ENCODE measurements around the gene BTNL3. TPM values are rescaled to one million over a fixed set of nuclear protein-coding genes. Genes with fewer than 3 reads are reported as not detected.

The BTNL3 gene
- total RNA-seq, 1 experiment from 2014 or later, result not detected

GRCh38 chr5:181054138-181054537 lies 65.5 kb downstream of the BTNL3 start:
- Histone ChIP-seq H3K9me3 (ENCODE audit: low read depth, low read length, poor library complexity, severe bottlenecking) (no peaks in the 10 kb centered on the region), H3K4me1 (ENCODE audit: insufficient read depth, low read length, poor library complexity, severe bottlenecking) (no peaks in the 10 kb centered on the region), H3K27ac (ENCODE audit: low read depth, low read length, poor library complexity, severe bottlenecking) (no peak overlapping the region), H3K36me3 (ENCODE audit: insufficient read depth, low read length, poor library complexity, severe bottlenecking) (no peaks in the 10 kb centered on the region), H3K4me3 (ENCODE audit: low read depth, low read length, poor library complexity, severe bottlenecking) (no peak overlapping the region), H3K27me3 (replicated peaks; ENCODE audit: insufficient read depth, low read depth, low read length, poor library complexity) (peaks cover 97% of the 10 kb centered on the region)
- no TSS peak for BruUV-seq (replicated peaks)
- intact Hi-C loops (cut with micrococcal nuclease; ENCODE audit: unreplicated experiment), result no loop called here
- no peak for DNase-seq (ENCODE audit: low spot score)
- ChIA-PET POLR2A (ENCODE audit: low non-redundant PET) (no interaction called here), CTCF (no interaction called here)
- TF ChIP-seq CTCF (conservative IDR thresholded peaks at IDR 0.05; ENCODE audit: low read depth, low read length), result no peak
- TF ChIP-seq EZH2 (IDR thresholded peaks at IDR 0.05; ENCODE audit: borderline replicate concordance, low read depth, low read length, poor library complexity, severe bottlenecking), result no peak

GRCh38 chr5:181054871-181055459 lies 66.3 kb downstream of the BTNL3 start:
- no peak for DNase-seq (ENCODE audit: low spot score)
- Histone ChIP-seq H3K9me3 (ENCODE audit: low read depth, low read length, poor library complexity, severe bottlenecking) (no peaks in the 10 kb centered on the region), H3K27ac (ENCODE audit: low read depth, low read length, poor library complexity, severe bottlenecking) (no peak overlapping the region), H3K27me3 (replicated peaks; ENCODE audit: insufficient read depth, low read depth, low read length, poor library complexity) (peaks cover 97% of the 10 kb centered on the region), H3K36me3 (ENCODE audit: insufficient read depth, low read length, poor library complexity, severe bottlenecking) (no peaks in the 10 kb centered on the region), H3K4me1 (ENCODE audit: insufficient read depth, low read length, poor library complexity, severe bottlenecking) (no peaks in the 10 kb centered on the region), H3K4me3 (ENCODE audit: low read depth, low read length, poor library complexity, severe bottlenecking) (no peak overlapping the region)
- CTCF ChIA-PET, result no interaction called here
- no TSS peak for BruUV-seq (replicated peaks)
- POLR2A ChIA-PET (ENCODE audit: low non-redundant PET), result no interaction called here
- intact Hi-C loops (cut with micrococcal nuclease; ENCODE audit: unreplicated experiment), result no loop called here
- TF ChIP-seq CTCF (conservative IDR thresholded peaks at IDR 0.05; ENCODE audit: low read depth, low read length), result no peak

Small RNA genes within 50 kb of the gene (microRNA-seq; reads per million reads assigned to microRNA genes)
- gene MIR8089, result not detected

Other genes starting within 250 kb of the BTNL3 start
- not detected in 2 replicates for gene OR2Y1, start 248.8 kb upstream of the BTNL3 start, total RNA-seq (2021)
- gene MGAT1, start 186.0 kb upstream of the BTNL3 start, total RNA-seq (2021), result 48.7 and 49.9 TPM in 2 replicates
- gene ZFP62, start 127.6 kb upstream of the BTNL3 start, total RNA-seq (2021), result 28.2 and 28.7 TPM in 2 replicates
- gene BTNL8, start 89.7 kb upstream of the BTNL3 start, total RNA-seq (2021), result not detected in 2 replicates
- gene BTNL9, start 51.4 kb downstream of the BTNL3 start, total RNA-seq (2021), result not detected in 2 replicates
- not detected in 2 replicates for gene OR2V1, start 142.3 kb downstream of the BTNL3 start, total RNA-seq (2021)
- gene OR2V2, start 158.7 kb downstream of the BTNL3 start, total RNA-seq (2021), result not detected in 2 replicates
- 0.96 TPM in 1 of 2 replicates, not detected in the other for gene TRIM7, start 216.3 kb downstream of the BTNL3 start, total RNA-seq (2021)
- gene TRIM41, start 234.4 kb downstream of the BTNL3 start, total RNA-seq (2021), result 24.2 and 24.6 TPM in 2 replicates

All from A673 (cell line).